HCT116 (cell line): ENCODE measurements around the gene ARID5A. TPM values are rescaled to one million over a fixed set of nuclear protein-coding genes. Genes with fewer than 3 reads are reported as not detected.

ENCODE experiments used
- ATAC-seq: fragments of 200-7000 bp; cut with Tn5 transposase; 2 replicates; pipeline ENCODE4 v1.9.1; 2020; ENCODE audit warnings: mild to moderate bottlenecking, moderate library complexity
- BruUV-seq: library from RNA; stranded (reverse); fragments of 400-500 nt; replicated peaks from 2 replicates; lab custom pipeline; 2021; lab: Mats Ljungman, UMichigan
- CTCF ChIA-PET: fragments of 300-600 bp; sonication (Branson Sonifier 250); formaldehyde crosslinking; loops from one replicate; lab custom pipeline; 2021; ENCODE audit warnings: antibody characterized with exemption; lab: Charles Lee
- POLR2A ChIA-PET: fragments of 300-600, 350-600 bp; sonication (Branson Sonifier 250); formaldehyde crosslinking; loops from one replicate; lab custom pipeline; 2021; ENCODE audit warnings: antibody characterized with exemption; lab: Charles Lee
- RAD21 ChIA-PET, 2 experiments: fragments of 300-600 bp; sonication (Branson Sonifier 250); formaldehyde crosslinking; loops; one replicate each; lab custom pipeline; 2023; ENCODE audit warnings: low total read pairs in 2 of 2; ENCODE audit not compliant: uncharacterized antibody in 2 of 2, unreplicated experiment in 2 of 2, low non-redundant PET in 1 of 2; lab: Charles Lee
- DNase-seq: peaks from one replicate; pipeline ENCODE4 v3.0.0-alpha.2; 2010; ENCODE audit warnings: low read depth, low spot score
- H2AFZ ChIP-seq: fragments of 200-600 bp; shearing (Covaris generic), sonication (generic); 2 replicates; pipeline ENCODE4 v1.6.1; 2017; ENCODE audit warnings: low read depth, mixed run types, mixed read lengths, antibody characterized with exemption, low read length; ENCODE audit not compliant: poor library complexity, severe bottlenecking
- H3K27ac ChIP-seq: 2 replicates; pipeline ENCODE4 v1.5.1; 2012; ENCODE audit warnings: low read depth, low read length
- H3K27me3 ChIP-seq: fragments of 200-600 bp; sonication (generic); 2 replicates; pipeline ENCODE4 v1.6.1; 2016; ENCODE audit warnings: mixed run types, low read length, mixed read lengths; ENCODE audit not compliant: insufficient read depth
- H3K36me3 ChIP-seq, 2 experiments: fragments of 200-500 bp in 1 of 2; fragments of 200-600 bp in 1 of 2; sonication (Bioruptor generic) in 1 of 2; sonication (generic) in 1 of 2; 2 replicates each; pipeline versions ENCODE4 v1.5.1 to v1.6.1; 2014 to 2016; ENCODE audit warnings: low read length in 2 of 2, inconsistent platforms in 1 of 2, mixed read lengths in 1 of 2, mixed run types in 1 of 2; ENCODE audit not compliant: insufficient read depth in 2 of 2, control insufficient read depth in 1 of 2
- H3K4me1 ChIP-seq, 2 experiments: fragments of 200-600 bp in 1 of 2; sonication (generic) in 1 of 2; 2 replicates each; pipeline versions ENCODE4 v1.5.1 to v1.6.1; 2012 to 2017; ENCODE audit warnings: low read length in 2 of 2, inconsistent platforms in 1 of 2, mild to moderate bottlenecking in 1 of 2, mixed read lengths in 1 of 2, mixed run types in 1 of 2, moderate library complexity in 1 of 2; ENCODE audit not compliant: insufficient read depth in 2 of 2, control insufficient read depth in 1 of 2
- H3K4me2 ChIP-seq: fragments of 200-600 bp; sonication (generic); 2 replicates; pipeline ENCODE4 v1.6.1; 2017; ENCODE audit warnings: mixed run types, low read length, mixed read lengths
- H3K4me3 ChIP-seq, 2 experiments: fragments of 200-600 bp in 1 of 2; sonication (generic) in 1 of 2; replicated peaks in 1 of 2; 2 replicates each; pipeline ENCODE4 v1.5.1; 2011 to 2016; ENCODE audit warnings: low read length in 2 of 2, control low read depth in 1 of 2, low read depth in 1 of 2, mild to moderate bottlenecking in 1 of 2, mixed read lengths in 1 of 2, mixed run types in 1 of 2
- H3K79me2 ChIP-seq: fragments of 200-600 bp; sonication (generic); 2 replicates; pipeline ENCODE4 v1.6.1; 2017; ENCODE audit warnings: mild to moderate bottlenecking, mixed run types, low read length, moderate library complexity, mixed read lengths; ENCODE audit not compliant: insufficient read depth
- H3K9ac ChIP-seq: fragments of 200-600 bp; sonication (generic); 2 replicates; pipeline ENCODE4 v1.6.1; 2016; ENCODE audit warnings: low read length, mixed read lengths
- H3K9me2 ChIP-seq: fragments of 200-600 bp; sonication (generic), shearing (Covaris generic); 2 replicates; pipeline ENCODE4 v1.6.1; 2017; ENCODE audit warnings: mixed run types, mild to moderate bottlenecking, moderate library complexity; ENCODE audit not compliant: insufficient read depth
- H3K9me3 ChIP-seq, 2 experiments: fragments of 200-500 bp in 1 of 2; fragments of 200-600 bp in 1 of 2; sonication (Bioruptor generic) in 1 of 2; sonication (generic) in 1 of 2; 2 replicates each; pipeline ENCODE4 v1.6.1; 2014 to 2017; ENCODE audit warnings: low read length in 2 of 2, mixed read lengths in 2 of 2, inconsistent platforms in 1 of 2, low read depth in 1 of 2, mild to moderate bottlenecking in 1 of 2, mixed run types in 1 of 2, moderate library complexity in 1 of 2; ENCODE audit not compliant: control insufficient read depth in 1 of 2, insufficient read depth in 1 of 2
- H4K20me1 ChIP-seq: fragments of 200-600 bp; sonication (generic), shearing (Covaris generic); 2 replicates; pipeline ENCODE4 v1.6.1; 2017; ENCODE audit warnings: mixed run types, mild to moderate bottlenecking, moderate library complexity; ENCODE audit not compliant: insufficient read depth
- CEBPB ChIP-seq: IDR thresholded peaks from 2 replicates; pipeline ENCODE4 v1.6.1; 2012; ENCODE audit warnings: low read depth
- CTCF ChIP-seq, 3 experiments: fragments of 200-600 bp in 1 of 3; sonication (generic) in 1 of 3; IDR thresholded peaks in 2 of 3; conservative IDR thresholded peaks in 1 of 3; 2 replicates each; pipeline ENCODE4 v1.5.1; 2012 to 2017; ENCODE audit warnings: low read depth in 2 of 3, low read length in 2 of 3, antibody characterized with exemption in 1 of 3, borderline replicate concordance in 1 of 3, control low read depth in 1 of 3, mild to moderate bottlenecking in 1 of 3, mixed read lengths in 1 of 3, mixed run types in 1 of 3, moderate library complexity in 1 of 3; ENCODE audit not compliant: insufficient read depth in 1 of 3
- EGR1 ChIP-seq: IDR thresholded peaks from 2 replicates; pipeline ENCODE4 v1.6.1; 2012; ENCODE audit warnings: low read depth
- ELF1 ChIP-seq: IDR thresholded peaks from 2 replicates; pipeline ENCODE4 v1.6.1; 2012; ENCODE audit warnings: low read depth, borderline replicate concordance
- EZH2 ChIP-seq: fragments of 200-600 bp; sonication (generic); IDR thresholded peaks from 2 replicates; pipeline ENCODE4 v1.6.1; 2017; ENCODE audit warnings: antibody characterized with exemption, mixed run types
- EZH2phosphoT487 ChIP-seq: fragments of 200-600 bp; IDR thresholded peaks from 2 replicates; pipeline ENCODE4 v1.6.1; 2018; ENCODE audit warnings: antibody characterized with exemption, borderline replicate concordance
- FOSL1 ChIP-seq: IDR thresholded peaks from 2 replicates; pipeline ENCODE4 v1.6.1; 2012; ENCODE audit warnings: low read depth
- POLR2A ChIP-seq: IDR thresholded peaks from 2 replicates; pipeline ENCODE4 v1.7.0; 2011; ENCODE audit warnings: borderline replicate concordance; ENCODE audit not compliant: insufficient read depth, insufficient read length; ENCODE audit errors: extremely low read depth
- POLR2AphosphoS5 ChIP-seq: IDR thresholded peaks from 2 replicates; pipeline ENCODE4 v1.6.1; 2011; ENCODE audit warnings: mild to moderate bottlenecking, low read depth, low read length, moderate library complexity
- RAD21 ChIP-seq: IDR thresholded peaks from 2 replicates; pipeline ENCODE4 v1.6.1; 2012; ENCODE audit warnings: low read depth, mild to moderate bottlenecking
- SIN3A ChIP-seq: IDR thresholded peaks from 2 replicates; pipeline ENCODE4 v1.6.1; 2012; ENCODE audit warnings: low read depth
- SP1 ChIP-seq: IDR thresholded peaks from 2 replicates; pipeline ENCODE4 v1.6.1; 2012; ENCODE audit warnings: low read depth
- SRF ChIP-seq: IDR thresholded peaks from 2 replicates; pipeline ENCODE4 v1.6.1; 2012; ENCODE audit warnings: low read depth
- TCF7L2 ChIP-seq: IDR thresholded peaks from 2 replicates; pipeline ENCODE4 v1.7.0; 2011; ENCODE audit warnings: borderline replicate concordance, inconsistent platforms; ENCODE audit not compliant: insufficient read depth, insufficient read length; ENCODE audit errors: extremely low read depth
- YY1 ChIP-seq: IDR thresholded peaks from 2 replicates; pipeline ENCODE4 v1.6.1; 2011; ENCODE audit warnings: low read length, low read depth, moderate library complexity, mild to moderate bottlenecking; ENCODE audit not compliant: insufficient replicate concordance; ENCODE audit errors: extremely low read depth
- ZBTB33 ChIP-seq: IDR thresholded peaks from 2 replicates; pipeline ENCODE4 v1.6.1; 2011; ENCODE audit warnings: mild to moderate bottlenecking, low read length, moderate library complexity; ENCODE audit not compliant: insufficient replicate concordance; ENCODE audit errors: extremely low read depth
- intact Hi-C: fragments of 100-400 bp; cut with micrococcal nuclease; formaldehyde crosslinking; loops from 2 replicates; pipeline ENCODE4 v1.10.0; 2022
- total RNA-seq: library from RNA; stranded (reverse); gene quantifications from one replicate; pipeline ENCODE4 v1.2.1, GENCODE V29; 2021; ENCODE audit not compliant: unreplicated experiment
- TF ChIP-seq, protein P1 (sequence below): IDR thresholded peaks from 2 replicates; pipeline ENCODE4 v1.6.1; 2012
- TF ChIP-seq, protein P2 (sequence below): IDR thresholded peaks from 2 replicates; pipeline ENCODE4 v1.6.1; 2012
- TF ChIP-seq, protein P3 (sequence below): IDR thresholded peaks from 2 replicates; pipeline ENCODE4 v1.6.1; 2012; ENCODE audit warnings: low read depth

Gene ARID5A
- total RNA-seq, 1 experiment from 2014 or later = 8.2 TPM

GRCh38 chr2:96599941-96600340 lies 63.4 kb downstream of the ARID5A start:
- no TSS peak for BruUV-seq
- Histone ChIP-seq H3K9me2 (no peaks in the 10 kb centered on the region), H2AFZ (no peak overlapping the region), H3K27me3 (no peaks in the 10 kb centered on the region), H4K20me1 (no peaks in the 10 kb centered on the region), H3K4me3 (no peak overlapping the region), H3K4me1 (no peaks in the 10 kb centered on the region), H3K9me3 (no peaks in the 10 kb centered on the region), H3K79me2 (no peaks in the 10 kb centered on the region), H3K36me3 (peaks cover 50 to 65% of the 10 kb centered on the region in 2 experiments), H3K4me2 (no peak overlapping the region), H3K27ac (no peak overlapping the region), H3K9ac (no peak overlapping the region)
- no peak for ATAC-seq
- RAD21 ChIA-PET = no interaction called here
- no peak for DNase-seq
- TF ChIP-seq, protein P1, sequence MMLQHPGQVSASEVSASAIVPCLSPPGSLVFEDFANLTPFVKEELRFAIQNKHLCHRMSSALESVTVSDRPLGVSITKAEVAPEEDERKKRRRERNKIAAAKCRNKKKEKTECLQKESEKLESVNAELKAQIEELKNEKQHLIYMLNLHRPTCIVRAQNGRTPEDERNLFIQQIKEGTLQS = no peak
- no peak for TF ChIP-seq FOSL1
- no peak for TF ChIP-seq CTCF (IDR thresholded peaks at IDR 0.05 in 2 of 3, conservative IDR thresholded peaks at IDR 0.05 in 1 of 3; ENCODE audit: borderline replicate concordance in 1 of 3, insufficient read depth in 1 of 3, low read depth in 2 of 3, low read length in 2 of 3)
- TF ChIP-seq, protein P2, sequence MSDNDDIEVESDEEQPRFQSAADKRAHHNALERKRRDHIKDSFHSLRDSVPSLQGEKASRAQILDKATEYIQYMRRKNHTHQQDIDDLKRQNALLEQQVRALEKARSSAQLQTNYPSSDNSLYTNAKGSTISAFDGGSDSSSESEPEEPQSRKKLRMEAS = no peak
- TF ChIP-seq ELF1 = no peak
- no peak for TF ChIP-seq EGR1
- no peak for TF ChIP-seq EZH2phosphoT487
- no peak for TF ChIP-seq SIN3A
- no peak for TF ChIP-seq POLR2AphosphoS5
- no peak for TF ChIP-seq SRF
- TF ChIP-seq POLR2A = no peak
- TF ChIP-seq RAD21 = no peak
- no peak for TF ChIP-seq CEBPB
- TF ChIP-seq EZH2 = no peak
- TF ChIP-seq ZBTB33 = no peak
- TF ChIP-seq YY1 = no peak
- TF ChIP-seq SP1 = no peak
- no peak for TF ChIP-seq TCF7L2
- TF ChIP-seq, protein P3, sequence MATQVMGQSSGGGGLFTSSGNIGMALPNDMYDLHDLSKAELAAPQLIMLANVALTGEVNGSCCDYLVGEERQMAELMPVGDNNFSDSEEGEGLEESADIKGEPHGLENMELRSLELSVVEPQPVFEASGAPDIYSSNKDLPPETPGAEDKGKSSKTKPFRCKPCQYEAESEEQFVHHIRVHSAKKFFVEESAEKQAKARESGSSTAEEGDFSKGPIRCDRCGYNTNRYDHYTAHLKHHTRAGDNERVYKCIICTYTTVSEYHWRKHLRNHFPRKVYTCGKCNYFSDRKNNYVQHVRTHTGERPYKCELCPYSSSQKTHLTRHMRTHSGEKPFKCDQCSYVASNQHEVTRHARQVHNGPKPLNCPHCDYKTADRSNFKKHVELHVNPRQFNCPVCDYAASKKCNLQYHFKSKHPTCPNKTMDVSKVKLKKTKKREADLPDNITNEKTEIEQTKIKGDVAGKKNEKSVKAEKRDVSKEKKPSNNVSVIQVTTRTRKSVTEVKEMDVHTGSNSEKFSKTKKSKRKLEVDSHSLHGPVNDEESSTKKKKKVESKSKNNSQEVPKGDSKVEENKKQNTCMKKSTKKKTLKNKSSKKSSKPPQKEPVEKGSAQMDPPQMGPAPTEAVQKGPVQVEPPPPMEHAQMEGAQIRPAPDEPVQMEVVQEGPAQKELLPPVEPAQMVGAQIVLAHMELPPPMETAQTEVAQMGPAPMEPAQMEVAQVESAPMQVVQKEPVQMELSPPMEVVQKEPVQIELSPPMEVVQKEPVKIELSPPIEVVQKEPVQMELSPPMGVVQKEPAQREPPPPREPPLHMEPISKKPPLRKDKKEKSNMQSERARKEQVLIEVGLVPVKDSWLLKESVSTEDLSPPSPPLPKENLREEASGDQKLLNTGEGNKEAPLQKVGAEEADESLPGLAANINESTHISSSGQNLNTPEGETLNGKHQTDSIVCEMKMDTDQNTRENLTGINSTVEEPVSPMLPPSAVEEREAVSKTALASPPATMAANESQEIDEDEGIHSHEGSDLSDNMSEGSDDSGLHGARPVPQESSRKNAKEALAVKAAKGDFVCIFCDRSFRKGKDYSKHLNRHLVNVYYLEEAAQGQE = no peak
- intact Hi-C loops = no loop called here
- CTCF ChIA-PET = no interaction called here
- POLR2A ChIA-PET = no interaction called here
